GM21737 (cell line): ENCODE data around the gene F13B.
"Not testable (repeated sequence)": the region's sequence is repeated elsewhere in the genome, so short reads cannot be mapped to it uniquely, and the experiment has no call there.

Experiments used
- ATAC-seq: cut with Tn5 transposase; IDR thresholded peaks from one replicate; pipeline ENCODE4 v1.9.1; 2021; ENCODE audit warnings: mild to moderate bottlenecking, moderate library complexity; ENCODE audit not compliant: unreplicated experiment

F13B gene

GRCh38 chr1:197042676-197043341 lies 24.3 kb downstream of the F13B start:
- ATAC-seq, result no peak

GRCh38 chr1:197041486-197042353 lies 25.3 kb downstream of the F13B start:
- no peak for ATAC-seq

- ATAC-seq, result no peak
Observed at GRCh38 chr1:197036861-197037260, 30.2 kb downstream of the F13B start.

- ATAC-seq, result not testable (repeated sequence)
Observed at GRCh38 chr1:197034631-197035339, 32.3 kb downstream of the F13B start.

GRCh38 chr1:197029749-197030148 lies 37.3 kb downstream of the F13B start:
- no peak for ATAC-seq

- no peak for ATAC-seq
Observed at GRCh38 chr1:197027359-197027758, 39.7 kb downstream of the F13B start.

- no peak for ATAC-seq
Observed at GRCh38 chr1:197024460-197024859, 42.6 kb downstream of the F13B start.

- no peak for ATAC-seq
Observed at GRCh38 chr1:197021716-197022115, 45.3 kb downstream of the F13B start.

GRCh38 chr1:197017558-197018146 lies 49.4 kb downstream of the F13B start:
- no peak for ATAC-seq

GRCh38 chr1:197016751-197017150 lies 50.3 kb downstream of the F13B start:
- no peak for ATAC-seq

GRCh38 chr1:197013234-197013633 lies 53.8 kb downstream of the F13B start:
- no peak for ATAC-seq

GRCh38 chr1:197011614-197012013 lies 55.4 kb downstream of the F13B start:
- no peak for ATAC-seq

- ATAC-seq, result no peak
Observed at GRCh38 chr1:197008861-197009260, 58.2 kb downstream of the F13B start.

- ATAC-seq, result no peak
Observed at GRCh38 chr1:197003132-197003531, 63.9 kb downstream of the F13B start.

GRCh38 chr1:197001828-197002227 lies 65.2 kb downstream of the F13B start:
- ATAC-seq, result no peak

- no peak for ATAC-seq
Observed at GRCh38 chr1:196997423-196997822, 69.6 kb downstream of the F13B start.

GRCh38 chr1:196993916-196994315 lies 73.1 kb downstream of the F13B start:
- ATAC-seq, result no peak

GRCh38 chr1:196991919-196992651 lies 75.0 kb downstream of the F13B start:
- not testable (repeated sequence) for ATAC-seq
